ENCODE results near the gene DCLK1. TPM values are rescaled to one million over a fixed set of nuclear protein-coding genes. Genes with fewer than 3 reads are reported as not detected.

The DCLK1 gene
- total RNA-seq, 1 donor from 2014 or later = 2.9 TPM

DNA sequence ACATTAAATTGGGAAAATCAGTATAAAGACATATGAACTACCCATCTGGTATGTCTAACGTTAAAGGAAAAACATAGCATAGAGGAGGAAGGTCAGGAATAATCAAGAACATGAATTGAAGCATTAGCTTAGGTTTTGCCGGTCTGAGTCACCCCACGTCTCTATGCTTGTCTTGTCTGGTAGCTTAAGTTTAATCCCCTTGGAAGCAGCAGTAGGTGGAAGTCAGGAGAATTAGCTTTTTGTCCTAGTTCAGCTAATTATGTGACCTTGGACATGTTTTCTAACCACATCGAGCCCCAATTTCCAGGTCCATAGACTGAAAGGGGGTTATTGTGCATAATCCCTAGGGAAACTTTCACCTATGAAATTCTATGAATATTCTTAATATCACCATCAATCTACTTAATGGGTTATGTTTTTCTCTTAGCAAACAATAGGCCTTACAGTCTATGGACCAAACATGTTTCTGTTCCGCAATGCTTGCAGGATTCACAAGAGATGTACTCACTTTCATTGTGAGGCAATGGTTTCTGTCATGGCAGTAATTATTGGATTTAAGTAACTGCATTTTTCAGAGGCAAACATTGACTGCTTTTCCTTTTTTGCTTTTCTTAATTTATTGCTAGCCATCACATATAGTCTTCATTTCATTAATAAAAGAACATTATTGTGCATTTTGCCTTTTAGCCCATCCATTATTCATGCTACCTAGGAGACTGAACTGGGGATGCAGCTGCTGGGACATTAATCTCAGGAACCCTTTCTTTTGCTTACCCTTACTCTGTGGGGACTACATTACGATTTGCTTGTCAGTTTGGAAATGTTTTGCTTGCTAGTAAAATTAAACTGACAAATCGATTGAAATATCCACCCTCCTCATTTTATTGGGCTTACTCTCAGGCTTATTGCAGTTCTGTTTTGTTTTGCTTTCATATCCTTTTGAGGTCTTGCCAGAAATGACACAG lies 349.9 kb downstream of the DCLK1 start:
- no peaks in the 10 kb centered on the region for H3K36me3 ChIP-seq (ENCODE audit: control insufficient read depth, insufficient read depth, low read length)
- DNase-seq (ENCODE audit: low read depth) = no peak
- no peak overlapping the region for H3K4me3 ChIP-seq (ENCODE audit: low read depth, low read length)
- no peaks in the 10 kb centered on the region for H3K27me3 ChIP-seq (ENCODE audit: control insufficient read depth, insufficient read depth, low read length)
- TF ChIP-seq, protein P1, sequence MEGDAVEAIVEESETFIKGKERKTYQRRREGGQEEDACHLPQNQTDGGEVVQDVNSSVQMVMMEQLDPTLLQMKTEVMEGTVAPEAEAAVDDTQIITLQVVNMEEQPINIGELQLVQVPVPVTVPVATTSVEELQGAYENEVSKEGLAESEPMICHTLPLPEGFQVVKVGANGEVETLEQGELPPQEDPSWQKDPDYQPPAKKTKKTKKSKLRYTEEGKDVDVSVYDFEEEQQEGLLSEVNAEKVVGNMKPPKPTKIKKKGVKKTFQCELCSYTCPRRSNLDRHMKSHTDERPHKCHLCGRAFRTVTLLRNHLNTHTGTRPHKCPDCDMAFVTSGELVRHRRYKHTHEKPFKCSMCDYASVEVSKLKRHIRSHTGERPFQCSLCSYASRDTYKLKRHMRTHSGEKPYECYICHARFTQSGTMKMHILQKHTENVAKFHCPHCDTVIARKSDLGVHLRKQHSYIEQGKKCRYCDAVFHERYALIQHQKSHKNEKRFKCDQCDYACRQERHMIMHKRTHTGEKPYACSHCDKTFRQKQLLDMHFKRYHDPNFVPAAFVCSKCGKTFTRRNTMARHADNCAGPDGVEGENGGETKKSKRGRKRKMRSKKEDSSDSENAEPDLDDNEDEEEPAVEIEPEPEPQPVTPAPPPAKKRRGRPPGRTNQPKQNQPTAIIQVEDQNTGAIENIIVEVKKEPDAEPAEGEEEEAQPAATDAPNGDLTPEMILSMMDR (IDR thresholded peaks at IDR 0.05; ENCODE audit: insufficient read depth, low read length, poor library complexity, severe bottlenecking) = no peak

DNA sequence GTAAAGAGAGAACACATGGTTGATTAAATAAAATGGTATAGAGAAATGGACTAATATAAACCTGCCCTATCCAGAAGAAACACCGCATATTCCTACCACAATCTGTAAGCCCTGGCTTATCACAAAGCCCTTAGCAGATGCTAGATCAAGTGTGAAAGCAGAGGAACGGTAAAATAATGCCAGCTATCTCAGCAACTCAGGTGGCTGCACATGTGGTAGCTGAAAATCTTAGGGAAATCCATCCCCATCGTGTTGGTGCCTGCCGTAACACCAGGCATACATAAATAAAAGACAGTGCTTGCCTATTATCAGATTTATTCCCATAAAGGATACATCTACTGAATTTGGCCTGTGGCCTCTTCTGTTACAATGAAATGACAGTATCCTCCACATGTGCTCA lies 350.6 kb downstream of the DCLK1 start:
- H3K27me3 ChIP-seq (ENCODE audit: control insufficient read depth, insufficient read depth, low read length) = no peaks in the 10 kb centered on the region
- DNase-seq (ENCODE audit: low read depth) = no peak
- H3K36me3 ChIP-seq (ENCODE audit: control insufficient read depth, insufficient read depth, low read length) = no peaks in the 10 kb centered on the region
- TF ChIP-seq, protein P1 (IDR thresholded peaks at IDR 0.05; ENCODE audit: insufficient read depth, low read length, poor library complexity, severe bottlenecking) = no peak
- H3K4me3 ChIP-seq (ENCODE audit: low read depth, low read length) = no peak overlapping the region

DNA sequence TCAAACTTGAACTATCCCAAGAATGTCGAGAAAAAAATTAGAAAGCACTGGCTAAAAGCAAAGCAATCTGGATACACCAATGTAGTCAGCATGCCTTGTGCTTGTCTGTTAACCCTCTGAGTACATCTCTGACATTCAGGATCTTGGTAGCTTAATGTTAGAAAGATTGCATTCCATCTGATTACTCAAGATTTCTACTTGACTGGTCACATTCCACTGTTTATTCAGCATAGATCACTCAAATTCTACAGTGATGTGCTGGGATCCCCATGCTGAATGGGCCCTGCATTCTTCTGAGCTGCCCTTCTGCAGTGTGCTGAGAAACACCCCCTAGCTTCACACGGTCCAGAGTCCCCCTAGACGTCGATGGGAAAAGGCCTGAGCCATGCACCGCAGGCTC lies 359.3 kb downstream of the DCLK1 start:
- Histone ChIP-seq H3K27me3 (ENCODE audit: control insufficient read depth, insufficient read depth, low read length) (no peaks in the 10 kb centered on the region), H3K4me3 (ENCODE audit: low read depth, low read length) (no peak overlapping the region), H3K36me3 (ENCODE audit: control insufficient read depth, insufficient read depth, low read length) (no peaks in the 10 kb centered on the region)
- DNase-seq (ENCODE audit: low read depth) = peak; percentile 93
- TF ChIP-seq, protein P1 (IDR thresholded peaks at IDR 0.05; ENCODE audit: insufficient read depth, low read length, poor library complexity, severe bottlenecking) = no peak

DNA sequence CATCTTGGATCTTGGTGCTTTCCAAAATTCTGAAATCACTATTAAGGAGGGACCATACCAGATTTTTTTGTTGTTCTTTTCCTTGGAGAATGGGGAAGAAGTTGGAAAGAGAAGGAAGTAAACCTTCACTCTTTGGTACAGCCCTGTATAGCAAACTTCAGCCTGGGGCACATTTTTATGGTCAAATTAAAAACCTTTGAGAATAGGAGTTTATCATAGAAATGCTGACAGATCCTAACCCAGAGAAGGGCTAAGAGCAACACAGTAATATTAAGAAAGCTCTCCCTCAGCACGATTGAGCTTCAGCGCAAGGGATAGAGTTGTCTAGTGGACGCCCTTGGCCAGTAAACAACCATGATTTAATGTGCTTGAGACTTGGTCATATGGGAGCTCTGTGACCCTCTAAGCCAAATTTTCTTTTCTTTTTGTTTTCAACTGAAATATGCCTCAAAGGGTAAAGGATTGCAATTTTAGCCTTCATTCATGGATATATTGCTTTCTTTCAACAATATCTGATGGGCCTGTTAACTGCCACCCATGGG lies 360.4 kb downstream of the DCLK1 start:
- TF ChIP-seq, protein P1 (IDR thresholded peaks at IDR 0.05; ENCODE audit: insufficient read depth, low read length, poor library complexity, severe bottlenecking) = no peak
- Histone ChIP-seq H3K27me3 (ENCODE audit: control insufficient read depth, insufficient read depth, low read length) (no peaks in the 10 kb centered on the region), H3K4me3 (ENCODE audit: low read depth, low read length) (no peak overlapping the region), H3K36me3 (ENCODE audit: control insufficient read depth, insufficient read depth, low read length) (no peaks in the 10 kb centered on the region)
- DNase-seq (ENCODE audit: low read depth) = no peak

DNA sequence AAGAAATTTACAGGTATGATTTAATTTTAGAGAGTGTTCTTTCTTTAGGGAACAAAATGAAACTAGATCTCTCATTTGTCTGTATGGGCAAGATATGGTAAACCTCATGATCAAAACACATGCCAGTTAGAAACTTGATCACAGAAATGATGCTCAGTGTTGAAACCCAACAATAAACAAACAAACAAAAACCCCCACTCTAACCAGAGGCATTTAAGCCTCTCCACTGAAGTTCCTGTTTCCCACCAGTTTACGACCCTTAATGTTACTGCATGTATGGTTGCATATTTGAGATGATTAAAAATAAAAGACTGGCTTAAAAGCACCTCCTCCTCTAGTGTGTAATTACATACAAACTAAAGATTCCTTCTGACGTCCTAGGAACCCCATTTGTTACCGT lies 361.4 kb downstream of the DCLK1 start:
- Histone ChIP-seq H3K36me3 (ENCODE audit: control insufficient read depth, insufficient read depth, low read length) (no peaks in the 10 kb centered on the region), H3K27me3 (ENCODE audit: control insufficient read depth, insufficient read depth, low read length) (no peaks in the 10 kb centered on the region)

More for the DNA sequence above, 361.4 kb downstream of the DCLK1 start:
- no peak overlapping the region for H3K4me3 ChIP-seq (ENCODE audit: low read depth, low read length)
- no peak for DNase-seq (ENCODE audit: low read depth)
- TF ChIP-seq, protein P1 (IDR thresholded peaks at IDR 0.05; ENCODE audit: insufficient read depth, low read length, poor library complexity, severe bottlenecking) = no peak
